Activated naive CD8-positive, alpha-beta T cell (primary cell): Measurements from ENCODE around the gene LGMN.
"Not testable (repeated sequence)": the region's sequence is repeated elsewhere in the genome, so short reads cannot be mapped to it uniquely, and the experiment has no call there.

Experiments used
- H3K27ac Mint-ChIP-seq: one replicate; pipeline ENCODE4 v1.8.0; 2021; ENCODE audit warnings: mixed read lengths
- H3K27me3 Mint-ChIP-seq: one replicate; pipeline ENCODE4 v1.8.0; 2021; ENCODE audit warnings: mixed read lengths
- H3K36me3 Mint-ChIP-seq: one replicate; pipeline ENCODE4 v1.8.0; 2021; ENCODE audit warnings: mixed read lengths
- H3K4me1 Mint-ChIP-seq: one replicate; pipeline ENCODE4 v1.8.0; 2021; ENCODE audit warnings: low read depth, mixed read lengths
- H3K4me3 Mint-ChIP-seq: one replicate; pipeline ENCODE4 v1.8.0; 2021; ENCODE audit warnings: mild to moderate bottlenecking, mixed read lengths
- H3K9me3 Mint-ChIP-seq: one replicate; pipeline ENCODE4 v1.8.0; 2021; ENCODE audit warnings: low read depth, mixed read lengths

LGMN gene

DNA sequence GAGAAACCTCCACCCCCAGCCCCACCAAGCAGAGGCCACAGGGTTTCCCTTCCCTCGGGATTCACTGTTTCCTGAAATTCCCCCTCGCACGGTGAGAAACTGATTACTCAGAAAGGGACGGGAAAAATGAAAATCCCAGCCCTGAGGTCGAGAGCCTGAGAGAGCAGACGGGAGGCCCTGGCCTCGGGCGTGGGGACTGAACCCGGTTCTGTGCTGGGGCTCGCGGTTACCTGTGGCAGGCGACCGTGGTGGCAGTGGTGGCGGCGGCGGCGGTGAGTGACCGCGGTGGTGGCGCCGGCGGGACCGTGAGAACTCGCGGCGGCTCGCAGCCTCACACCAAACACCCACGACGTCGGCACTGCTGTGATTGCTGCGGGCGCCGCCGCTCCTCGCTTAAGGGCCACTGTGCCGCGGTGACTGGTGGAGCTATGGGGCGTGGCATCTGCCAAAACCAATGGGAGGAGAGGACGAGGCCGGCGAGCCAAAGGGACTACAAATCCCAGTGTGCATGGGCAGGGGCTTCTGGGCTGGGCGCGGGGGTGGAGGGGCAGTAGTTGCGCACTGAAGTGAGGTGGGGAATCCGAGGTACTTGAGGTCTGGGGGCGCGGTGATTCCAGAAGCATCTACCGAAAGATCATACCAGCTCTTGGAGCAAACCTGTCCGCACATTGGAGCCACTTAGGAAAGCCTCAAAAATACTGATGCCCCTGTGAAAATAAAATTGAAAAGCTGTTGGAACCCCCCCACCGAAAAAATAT, at the start of gene LGMN:
TSS of gene LGMN (minus strand) at position 369 of the 758 bp plus-strand sequence. CDS start 15,841 bp downstream, outside the sequence.
- Mint-ChIP-seq H3K27me3 (no peaks in the 10 kb centered on the region), H3K36me3 (no peaks in the 10 kb centered on the region), H3K9me3 (no peaks in the 10 kb centered on the region), H3K27ac (peak within 1 kb of the TSS; percentile 64), H3K4me1 (peaks cover 42% of the 10 kb centered on the region), H3K4me3 (peak within 1 kb of the TSS; percentile 89)

DNA sequence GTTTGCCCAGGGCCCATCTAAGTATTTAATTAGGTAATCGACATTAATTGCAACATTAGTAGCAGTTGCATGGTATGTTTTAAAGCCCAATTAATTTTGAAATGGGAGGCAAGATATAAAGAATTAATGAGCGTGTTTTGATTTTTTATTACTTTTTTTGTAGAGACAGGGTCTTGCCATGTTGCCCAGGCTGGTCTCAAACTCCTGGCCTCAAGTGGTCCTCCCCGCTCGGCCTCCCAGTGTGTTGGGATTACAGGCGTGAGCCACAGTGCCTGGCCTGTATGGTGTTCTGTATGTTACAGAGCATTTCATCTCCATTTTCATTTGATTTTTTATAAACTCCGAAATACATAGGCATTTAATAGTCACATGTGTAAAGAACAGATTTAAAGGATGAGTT, 46.5 kb upstream of the LGMN start:
- H3K4me1 Mint-ChIP-seq: peaks cover 41% of the 10 kb centered on the region
- peaks cover 16% of the 10 kb centered on the region for H3K36me3 Mint-ChIP-seq
- H3K4me3 Mint-ChIP-seq: peak overlapping the region; percentile 97
- H3K9me3 Mint-ChIP-seq: peaks cover 4% of the 10 kb centered on the region
- no peaks in the 10 kb centered on the region for H3K27me3 Mint-ChIP-seq
- peak overlapping the region; percentile 93 for H3K27ac Mint-ChIP-seq

- H3K4me3 Mint-ChIP-seq: peak overlapping the region; percentile 97
- peaks cover 8% of the 10 kb centered on the region for H3K9me3 Mint-ChIP-seq
- H3K27me3 Mint-ChIP-seq: no peaks in the 10 kb centered on the region
- H3K36me3 Mint-ChIP-seq: peaks cover 16% of the 10 kb centered on the region
- H3K27ac Mint-ChIP-seq: peak overlapping the region; percentile 93
- peaks cover 37% of the 10 kb centered on the region for H3K4me1 Mint-ChIP-seq
Measured at GRCh38 chr14:92794547-92794941, 46.1 kb upstream of the LGMN start.

DNA sequence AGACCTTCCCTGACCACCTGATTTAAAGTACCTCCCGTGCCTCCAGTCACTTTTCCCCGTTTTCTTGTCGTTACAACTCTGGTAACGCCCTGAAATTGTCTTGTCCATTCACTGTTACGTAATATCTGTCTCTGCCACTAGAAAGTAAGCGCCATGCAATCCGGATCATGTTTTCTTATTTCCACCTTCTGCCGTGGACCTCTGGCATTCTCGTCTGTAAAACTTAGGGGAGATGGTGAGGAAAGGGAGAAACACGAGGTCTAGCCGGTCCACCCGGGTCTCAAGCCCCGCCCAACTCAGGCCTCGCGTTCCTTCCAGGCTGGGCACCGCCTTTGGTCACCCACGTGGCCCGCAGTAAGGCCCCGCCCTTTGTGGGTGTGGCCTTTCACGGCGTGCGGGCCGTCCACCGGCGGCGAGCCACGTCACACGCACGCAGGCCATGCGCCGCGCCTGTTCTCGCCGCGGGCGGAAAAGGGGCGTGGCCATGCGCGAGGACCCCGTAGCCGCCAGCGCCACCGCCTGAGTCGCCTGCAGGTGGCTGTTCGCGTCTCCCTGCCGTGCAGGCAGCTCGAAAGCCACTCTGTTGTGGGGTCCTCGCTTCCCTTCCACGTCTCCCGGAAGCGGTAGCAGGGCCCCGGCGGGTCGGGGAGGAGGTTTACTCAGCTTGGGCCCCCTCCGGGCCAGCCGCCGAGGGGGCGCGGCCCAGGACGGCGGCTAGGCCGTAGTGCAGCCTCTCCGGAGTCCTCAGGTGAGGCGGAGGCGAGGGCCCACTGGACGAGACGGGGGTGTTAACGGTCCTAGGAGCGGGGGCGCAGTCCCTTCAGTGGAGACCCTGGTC, 45.5 kb upstream of the LGMN start, which contains the start of gene GOLGA5:
TSS of gene GOLGA5 (plus strand) at position 597 of the 838 bp plus-strand sequence. CDS start 3,133 bp downstream, outside the sequence.
- Mint-ChIP-seq H3K27ac (peak within 1 kb of the TSS; percentile 96), H3K36me3 (peaks cover 22% of the 10 kb centered on the region), H3K4me3 (peak within 1 kb of the TSS; percentile 97), H3K4me1 (peaks cover 37% of the 10 kb centered on the region), H3K9me3 (peaks cover 13% of the 10 kb centered on the region), H3K27me3 (no peaks in the 10 kb centered on the region)

- H3K9me3 Mint-ChIP-seq: peaks cover 16% of the 10 kb centered on the region
- H3K4me3 Mint-ChIP-seq: peak overlapping the region; percentile 97
- no peaks in the 10 kb centered on the region for H3K27me3 Mint-ChIP-seq
- H3K36me3 Mint-ChIP-seq: peaks cover 18% of the 10 kb centered on the region
- peak overlapping the region; percentile 96 for H3K27ac Mint-ChIP-seq
- H3K4me1 Mint-ChIP-seq: peaks cover 31% of the 10 kb centered on the region
Measured at GRCh38 chr14:92792885-92793284, 44.5 kb upstream of the LGMN start.

DNA sequence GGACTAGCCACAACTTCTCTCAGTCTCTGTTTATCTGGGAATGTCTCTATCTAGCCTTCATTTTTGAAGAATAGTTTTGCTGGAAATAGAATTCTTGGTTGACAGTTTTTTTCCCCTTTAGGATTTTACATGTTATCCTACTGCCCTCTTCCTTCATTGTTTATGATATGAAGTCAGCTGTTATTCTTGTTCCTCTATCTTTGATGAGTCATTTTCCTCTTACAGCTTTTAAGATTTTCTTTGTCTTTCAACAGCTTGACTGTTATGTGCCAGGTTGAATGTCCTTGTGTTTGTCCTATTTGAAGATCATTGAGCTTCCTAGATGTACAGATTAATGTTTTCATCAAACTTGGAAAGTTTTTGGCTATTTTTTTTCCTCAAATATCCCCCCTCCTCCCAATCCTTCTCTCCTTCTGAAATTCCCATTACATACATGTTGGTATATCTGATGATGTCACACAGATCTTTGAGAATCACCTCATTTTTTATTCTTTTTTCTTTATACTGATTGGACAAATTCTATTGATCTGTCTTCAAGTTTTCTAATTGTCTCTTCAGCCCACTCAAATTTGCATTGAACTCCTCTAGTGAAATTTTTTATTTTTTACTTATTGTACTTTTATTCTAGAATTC, 41.1 kb upstream of the LGMN start:
- no peak overlapping the region for H3K27ac Mint-ChIP-seq
- no peaks in the 10 kb centered on the region for H3K27me3 Mint-ChIP-seq
- H3K9me3 Mint-ChIP-seq: peaks cover 16% of the 10 kb centered on the region
- H3K36me3 Mint-ChIP-seq: peaks cover 17% of the 10 kb centered on the region
- peaks cover 10% of the 10 kb centered on the region for H3K4me1 Mint-ChIP-seq
- H3K4me3 Mint-ChIP-seq: no peak overlapping the region

DNA sequence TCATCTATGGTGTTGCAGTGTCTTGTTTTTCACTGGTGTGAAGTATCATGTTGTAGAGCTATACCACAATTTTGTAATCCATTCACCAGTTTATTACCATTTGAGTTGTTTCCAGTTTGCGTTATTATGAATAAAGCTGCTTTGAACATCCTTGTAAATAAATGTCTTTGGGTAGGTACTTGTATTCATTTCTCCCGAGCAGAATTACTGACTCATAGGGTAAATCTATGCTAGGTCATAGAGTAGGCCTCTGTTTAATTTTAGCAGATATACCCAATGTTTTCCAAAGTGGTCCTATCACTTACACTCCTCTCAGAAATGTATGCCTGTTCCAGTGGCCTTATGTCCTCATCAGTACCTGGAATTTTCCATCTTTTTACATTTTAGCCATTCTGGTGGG, 39.1 kb upstream of the LGMN start:
- no peaks in the 10 kb centered on the region for H3K27me3 Mint-ChIP-seq
- peaks cover 14% of the 10 kb centered on the region for H3K36me3 Mint-ChIP-seq
- H3K9me3 Mint-ChIP-seq: peaks cover 12% of the 10 kb centered on the region
- H3K27ac Mint-ChIP-seq: no peak overlapping the region
- H3K4me3 Mint-ChIP-seq: no peak overlapping the region
- no peaks in the 10 kb centered on the region for H3K4me1 Mint-ChIP-seq

GRCh38 chr14:92786427-92786756, 38.0 kb upstream of the LGMN start:
- Mint-ChIP-seq H3K4me3 (no peak overlapping the region), H3K4me1 (no peaks in the 10 kb centered on the region), H3K27me3 (no peaks in the 10 kb centered on the region), H3K27ac (no peak overlapping the region), H3K9me3 (peaks cover 12% of the 10 kb centered on the region), H3K36me3 (peaks cover 14% of the 10 kb centered on the region)

DNA sequence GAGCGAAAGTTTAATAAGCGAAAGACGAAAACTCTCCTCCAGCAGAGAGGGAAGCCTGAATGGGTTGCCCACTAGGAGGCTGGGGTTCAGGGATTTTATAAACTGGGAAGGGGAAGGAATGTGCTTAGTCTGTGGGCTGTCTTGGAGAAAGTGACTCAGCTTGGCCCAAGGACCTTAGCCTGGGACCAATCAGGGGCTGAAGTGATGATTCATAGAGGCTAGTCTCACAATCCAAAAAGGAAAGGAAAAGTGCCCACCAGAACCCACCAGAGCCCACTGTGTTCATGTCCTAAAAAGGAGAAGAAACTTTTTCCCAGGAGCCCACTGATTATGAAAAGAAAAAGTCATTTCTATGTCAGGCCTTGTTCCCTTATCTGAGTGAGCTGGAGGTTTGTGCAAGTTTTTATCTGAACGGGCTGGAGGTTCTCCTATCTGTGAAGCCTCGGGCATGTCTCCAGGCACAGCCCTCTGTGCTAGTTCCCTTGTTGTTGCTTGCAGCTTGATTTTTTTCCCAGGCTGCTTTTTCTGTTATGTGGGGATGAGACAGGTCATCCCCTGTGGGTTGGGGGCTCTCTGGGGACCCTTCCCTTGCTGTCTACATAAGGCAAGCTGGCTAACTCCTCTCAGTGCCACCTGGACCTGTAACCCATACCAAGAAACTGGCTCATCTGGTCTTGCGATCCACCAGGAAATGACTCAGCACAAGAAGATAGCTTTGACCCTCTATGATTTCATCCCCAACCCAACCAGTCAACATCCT, 37.4 kb upstream of the LGMN start:
- H3K4me1 Mint-ChIP-seq: peaks cover 2% of the 10 kb centered on the region
- H3K27ac Mint-ChIP-seq: no peak overlapping the region
- H3K36me3 Mint-ChIP-seq: peaks cover 14% of the 10 kb centered on the region
- H3K9me3 Mint-ChIP-seq: peaks cover 12% of the 10 kb centered on the region
- no peaks in the 10 kb centered on the region for H3K27me3 Mint-ChIP-seq
- no peak overlapping the region for H3K4me3 Mint-ChIP-seq

GRCh38 chr14:92783813-92784431, 35.5 kb upstream of the LGMN start:
- Mint-ChIP-seq H3K27me3 (no peaks in the 10 kb centered on the region), H3K4me3 (no peak overlapping the region), H3K36me3 (peaks cover 2% of the 10 kb centered on the region), H3K4me1 (peaks cover 12% of the 10 kb centered on the region), H3K27ac (no peak overlapping the region), H3K9me3 (peaks cover 3% of the 10 kb centered on the region)

- Mint-ChIP-seq H3K4me3 (no peak overlapping the region), H3K36me3 (no peaks in the 10 kb centered on the region), H3K4me1 (peaks cover 12% of the 10 kb centered on the region), H3K27me3 (no peaks in the 10 kb centered on the region), H3K9me3 (no peaks in the 10 kb centered on the region), H3K27ac (no peak overlapping the region)
Measured at GRCh38 chr14:92781350-92781749, 32.9 kb upstream of the LGMN start.

DNA sequence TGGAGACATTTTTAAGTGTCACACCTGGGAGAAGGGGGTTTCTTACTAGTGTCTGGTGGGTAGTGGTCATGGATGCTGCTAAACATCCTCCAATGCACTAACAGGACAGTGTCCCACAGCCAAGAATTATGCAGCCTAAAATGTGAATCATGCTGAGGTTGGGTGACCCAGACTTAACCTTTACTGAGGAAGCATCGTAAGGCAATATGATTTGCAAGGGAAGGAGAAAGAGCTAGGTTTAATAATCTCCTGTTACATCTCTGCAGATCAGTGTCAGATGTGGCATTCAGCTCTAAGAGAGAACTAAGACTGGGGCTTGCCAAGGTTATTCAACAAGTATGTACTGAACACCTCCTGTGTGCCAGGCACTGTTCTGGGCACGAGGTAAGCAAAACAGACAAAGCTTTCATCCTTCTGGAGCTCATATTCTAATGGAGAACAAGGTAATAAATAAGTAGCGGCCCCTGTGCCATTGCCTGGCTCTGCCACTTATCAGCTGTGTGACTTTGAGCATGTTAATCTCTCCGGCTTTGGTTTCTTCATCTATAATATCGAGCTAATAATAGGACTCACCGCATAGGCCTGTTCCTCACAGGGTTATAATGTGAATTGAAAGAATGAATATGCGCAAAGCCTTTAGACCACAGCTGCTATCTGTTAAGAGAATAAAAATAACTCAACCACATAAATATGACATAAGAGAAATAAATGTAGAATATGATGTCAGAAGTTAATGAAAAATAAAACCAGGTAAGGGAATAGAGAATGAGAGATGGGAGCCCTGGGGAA, 32.2 kb upstream of the LGMN start:
- no peak overlapping the region for H3K4me3 Mint-ChIP-seq
- peak overlapping the region; percentile 58 for H3K27ac Mint-ChIP-seq
- H3K36me3 Mint-ChIP-seq: no peaks in the 10 kb centered on the region
- H3K27me3 Mint-ChIP-seq: no peaks in the 10 kb centered on the region
- no peaks in the 10 kb centered on the region for H3K9me3 Mint-ChIP-seq
- H3K4me1 Mint-ChIP-seq: peaks cover 12% of the 10 kb centered on the region

GRCh38 chr14:92778868-92779565, 30.6 kb upstream of the LGMN start:
- not testable (repeated sequence) for H3K4me3 Mint-ChIP-seq, H3K27me3 Mint-ChIP-seq, H3K9me3 Mint-ChIP-seq, H3K36me3 Mint-ChIP-seq, H3K27ac Mint-ChIP-seq
- peaks cover 19% of the 10 kb centered on the region for H3K4me1 Mint-ChIP-seq
